Mononuclear cell (primary cell): Measurements from ENCODE around the gene TSPO2. TPM values are rescaled to one million over a fixed set of nuclear protein-coding genes. Genes with fewer than 3 reads are reported as not detected.

Experiments used
- total RNA-seq: library from RNA; depleted of rRNA; stranded (reverse); fragments of >200 nt; gene quantifications from one replicate; pipeline ENCODE4 v1.2.3, GENCODE V29; 2012

Gene TSPO2
- total RNA-seq, 1 donor = not detected

Other genes starting within 250 kb of the TSPO2 start
- 1.2 TPM for gene UNC5CL, start 3.2 kb upstream of the TSPO2 start, total RNA-seq
- not detected for gene APOBEC2, start 10.7 kb downstream of the TSPO2 start, total RNA-seq
- 28.2 TPM for gene OARD1, start 29.9 kb downstream of the TSPO2 start, total RNA-seq
- 16.6 TPM for gene NFYA, start 30.5 kb downstream of the TSPO2 start, total RNA-seq
- gene TREML1, start 111.9 kb downstream of the TSPO2 start, total RNA-seq = 41.7 TPM
- gene TREM2, start 120.6 kb downstream of the TSPO2 start, total RNA-seq = not detected
- 1.2 TPM for gene TREML2, start 158.7 kb downstream of the TSPO2 start, total RNA-seq
- gene TREML4, start 185.9 kb downstream of the TSPO2 start, total RNA-seq = not detected
- 103 TPM for gene TREM1, start 244.2 kb downstream of the TSPO2 start, total RNA-seq